K562 (cell line): ENCODE measurements around the gene NAP1L4. TPM values are rescaled to one million over a fixed set of nuclear protein-coding genes. Genes with fewer than 3 reads are reported as not detected.

ENCODE experiments used
- ATF2 ChIP-seq: sonication (generic); formaldehyde crosslinking; IDR thresholded peaks from 2 replicates; pipeline ENCODE4 v1.8.1; 2022; ENCODE audit warnings: missing genetic modification reagents
- ATF3 ChIP-seq, 2 experiments: fragments of 450-650 bp in 1 of 2; sonication (generic) in 1 of 2; formaldehyde crosslinking in 1 of 2; IDR thresholded peaks in 1 of 2; conservative IDR thresholded peaks in 1 of 2; 2 replicates each; pipeline versions ENCODE4 v1.6.1 to v1.8.1; 2016 to 2023; ENCODE audit warnings: mild to moderate bottlenecking in 2 of 2, moderate library complexity in 2 of 2, inconsistent platforms in 1 of 2, missing genetic modification reagents in 1 of 2
- CBFA2T3 ChIP-seq: fragments of 450-650 bp; IDR thresholded peaks from 2 replicates; pipeline ENCODE4 v1.6.1; 2017
- CTCF ChIP-seq, 3 experiments: IDR thresholded peaks in 2 of 3; conservative IDR thresholded peaks in 1 of 3; 2 replicates each; pipeline ENCODE4 v1.5.1; 2011 to 2012; ENCODE audit warnings: low read length in 3 of 3, mild to moderate bottlenecking in 3 of 3, control low read depth in 2 of 3, improper control_type of control experiment in 1 of 3, inconsistent platforms in 1 of 3, low read depth in 1 of 3, mixed read lengths in 1 of 3, moderate library complexity in 1 of 3; ENCODE audit not compliant: insufficient read depth in 2 of 3
- DACH1 ChIP-seq: fragments of 450-650 bp; IDR thresholded peaks from 2 replicates; pipeline ENCODE4 v1.6.1; 2018; ENCODE audit not compliant: partially characterized antibody
- DEAF1 ChIP-seq: fragments of 450-650 bp; formaldehyde crosslinking; IDR thresholded peaks from 2 replicates; pipeline ENCODE4 v1.4.0; 2020; ENCODE audit warnings: mild to moderate bottlenecking, moderate library complexity
- FOXA1 ChIP-seq: fragments of 450-650 bp; IDR thresholded peaks from 2 replicates; pipeline ENCODE4 v1.6.1; 2016; ENCODE audit warnings: mild to moderate bottlenecking, borderline replicate concordance
- GABPA ChIP-seq: fragments of 200-800 bp; sonication (Bioruptor generic); conservative IDR thresholded peaks from 2 replicates; pipeline ENCODE4 v1.6.1; 2016; ENCODE audit warnings: low read depth, missing genetic modification characterization, missing compliant biosample characterization
- GABPB1 ChIP-seq: sonication (generic); formaldehyde crosslinking; IDR thresholded peaks from 2 replicates; pipeline ENCODE4 v1.8.0; 2022; ENCODE audit warnings: mild to moderate bottlenecking, missing genetic modification reagents
- GTF2E2 ChIP-seq: fragments of 200-800 bp; sonication (Bioruptor generic); IDR thresholded peaks from 2 replicates; pipeline ENCODE4 v1.6.1; 2016; ENCODE audit warnings: missing genetic modification characterization, missing compliant biosample characterization
- KLF6 ChIP-seq: fragments of 250-450 bp; sonication (Bioruptor Pico); IDR thresholded peaks from 2 replicates; pipeline ENCODE4 v1.4.0; 2020; ENCODE audit warnings: mild to moderate bottlenecking, moderate library complexity, borderline replicate concordance
- MEIS2 ChIP-seq: fragments of 450-650 bp; IDR thresholded peaks from 2 replicates; pipeline ENCODE4 v1.6.1; 2014; ENCODE audit warnings: mild to moderate bottlenecking; ENCODE audit not compliant: partially characterized antibody
- MYC ChIP-seq, 2 experiments: fragments of 250-450 bp in 1 of 2; sonication (Bioruptor Pico) in 1 of 2; IDR thresholded peaks; 2 replicates each; pipeline versions ENCODE4 v1.5.1 to v1.6.1; 2012 to 2021; ENCODE audit warnings: low read depth in 2 of 2, borderline replicate concordance in 1 of 2, improper control_type of control experiment in 1 of 2, low read length in 1 of 2, mild to moderate bottlenecking in 1 of 2, moderate library complexity in 1 of 2
- SMAD2 ChIP-seq: fragments of 150-350 bp; IDR thresholded peaks from 2 replicates; pipeline ENCODE4 v1.6.1; 2014; ENCODE audit warnings: low read depth, mild to moderate bottlenecking, low read length
- TCF7 ChIP-seq: sonication (generic); IDR thresholded peaks from 2 replicates; pipeline ENCODE4 v1.6.1; 2016; ENCODE audit warnings: antibody characterized with exemption, borderline replicate concordance
- USF2 ChIP-seq: sonication (generic); formaldehyde crosslinking; IDR thresholded peaks from 2 replicates; pipeline ENCODE4 v1.5.0; 2020; ENCODE audit warnings: missing genetic modification reagents
- ZNF174 ChIP-seq: fragments of 250-450 bp; sonication (Bioruptor Pico); IDR thresholded peaks from 2 replicates; pipeline ENCODE4 v1.4.0; 2020; ENCODE audit warnings: mild to moderate bottlenecking
- ZNF197 ChIP-seq: fragments of 200-800 bp; sonication (Bioruptor generic); IDR thresholded peaks from 2 replicates; pipeline ENCODE4 v1.6.1; 2016; ENCODE audit warnings: low read depth, missing genetic modification characterization, missing compliant biosample characterization
- ZNF24 ChIP-seq: fragments of 450-650 bp; IDR thresholded peaks from 2 replicates; pipeline ENCODE4 v1.6.1; 2016
- ZNF507 ChIP-seq: conservative IDR thresholded peaks from 2 replicates; pipeline ENCODE4 v1.6.1; 2017; ENCODE audit warnings: missing genetic modification characterization, missing compliant biosample characterization
- polyA plus RNA-seq, 8 experiments: library from polyadenylated mRNA; depleted of rRNA in 4 of 8; stranded (reverse) in 5 of 8; unstranded in 3 of 8; fragments of >200 nt; fragmentation: Nextera tagmentation in 2 of 8; fragmentation: Illumina TruSeq in 1 of 8; extraction: Ambion mirVana in 2 of 8; extraction: Trizol in 1 of 8; gene quantifications; 2 replicates each; pipeline versions ENCODE4 v1.2.1 to v1.2.3, GENCODE V29; 2011 to 2014; ENCODE audit warnings: inconsistent platforms in 1 of 8, missing spikeins in 1 of 8
- total RNA-seq, 7 experiments: library from RNA; depleted of rRNA in 6 of 7; stranded (reverse); fragments of >200 nt in 6 of 7; fragmentation: Illumina TruSeq in 2 of 7; extraction: Trizol in 2 of 7; gene quantifications; 2 replicates each; pipeline versions ENCODE4 v1.2.1 to v1.2.3, GENCODE V29; 2011 to 2021; ENCODE audit warnings: low replicate concordance in 1 of 7

Gene NAP1L4
- total and polyA plus RNA-seq, 9 of the 15 experiments (the other 6 are each of a cell fraction or from before 2014, with no cell fraction given), result 34.1 to 237 (median 179) TPM

- TF ChIP-seq KLF6 (peak; percentile 77; the same call in 1 of the 2 replicates), GABPB1 (CRISPR knock-in tag) (peak; percentile 60; the same call in 1 of the 2 replicates), ATF3 (IDR thresholded peaks at IDR 0.05) (peak; percentile 94), ATF3 (CRISPR knock-in tag; conservative IDR thresholded peaks at IDR 0.05) (no peak), ZNF507 (no peak), TCF7 (no peak), ATF2 (CRISPR knock-in tag) (peak; percentile 59; the same call in 1 of the 2 replicates), CTCF (IDR thresholded peaks at IDR 0.05 in 2 of 3, conservative IDR thresholded peaks at IDR 0.05 in 1 of 3; ENCODE audit: insufficient read depth in 2 of 3, low read depth in 1 of 3, low read length in 3 of 3) (no peak), USF2 (CRISPR knock-in tag) (peak; percentile 30; the same call in 1 of the 2 replicates), DEAF1 (CRISPR knock-in tag) (no peak), SMAD2 (no peak), MYC (IDR thresholded peaks at IDR 0.05; ENCODE audit: low read depth, low read length) (peak; percentile 74), MYC (CRISPR knock-in tag; IDR thresholded peaks at IDR 0.05; ENCODE audit: borderline replicate concordance, low read depth) (peak; percentile 46; the same call in 1 of the 2 replicates), ZNF174 (CRISPR knock-in tag) (no peak), DACH1 (peak; percentile 68), GTF2E2 (no peak), FOXA1 (no peak), ZNF197 (0 out of 2 replicates have a peak, but pooled peaks have one; percentile 16), CBFA2T3 (0 out of 2 replicates have a peak, but pooled peaks have one; percentile 14), MEIS2 (no peak), GABPA (0 out of 2 replicates have a peak, but pooled peaks have one; percentile 50), ZNF24 (0 out of 2 replicates have a peak, but pooled peaks have one; percentile 17)
These were observed 93.6 kb downstream of the NAP1L4 start (continued) for GRCh38 chr11:2898366-2899079.
